Fibroblast of the aortic adventitia (primary cell): ENCODE data around the gene POLR2J. TPM values are rescaled to one million over a fixed set of nuclear protein-coding genes. Genes with fewer than 3 reads are reported as not detected.

ENCODE experiments used
- DNase-seq: peaks from one replicate; pipeline ENCODE4 v3.0.0-alpha.2; 2010; ENCODE audit warnings: low read depth
- H3K4me3 ChIP-seq: 2 replicates; pipeline ENCODE4 v1.5.1; 2011; ENCODE audit warnings: low read depth, mild to moderate bottlenecking, control low read depth, low read length, moderate library complexity
- CTCF ChIP-seq: IDR thresholded peaks from 2 replicates; pipeline ENCODE4 v1.5.1; 2011; ENCODE audit warnings: mild to moderate bottlenecking, low read length, control low read depth, inconsistent platforms; ENCODE audit not compliant: insufficient read depth
- total RNA-seq: library from RNA; depleted of rRNA; stranded (reverse); fragments of >200 nt; gene quantifications from 2 replicates; pipeline ENCODE4 v1.2.3, GENCODE V29; 2012; ENCODE audit warnings: low replicate concordance

Gene POLR2J
- total RNA-seq, 1 donor, result 34.0 TPM

GRCh38 chr7:102424787-102425218 is 53.9 kb downstream of the POLR2J start:
- TF ChIP-seq CTCF, result no peak
- H3K4me3 ChIP-seq, result no peak overlapping the region
- DNase-seq, result no peak

GRCh38 chr7:102424129-102424551 is 54.6 kb downstream of the POLR2J start:
- no peak for TF ChIP-seq CTCF
- H3K4me3 ChIP-seq, result no peak overlapping the region
- no peak for DNase-seq

Other genes starting within 250 kb of the POLR2J start
- 2.0 and 4.9 TPM in 2 replicates for gene SH2B2, start 192.1 kb downstream of the POLR2J start, total RNA-seq
- not detected in 2 replicates for gene SPDYE6, start 122.5 kb downstream of the POLR2J start, total RNA-seq
- 12.4 and 49.6 TPM in 2 replicates for gene PRKRIP1, start 82.6 kb downstream of the POLR2J start, total RNA-seq
- 31.8 and 44.1 TPM in 2 replicates for gene ORAI2, start 45.3 kb downstream of the POLR2J start, total RNA-seq
- 8.0 and 15.9 TPM in 2 replicates for gene ALKBH4, start 14.1 kb downstream of the POLR2J start, total RNA-seq
- gene LRWD1, start 13.9 kb downstream of the POLR2J start, total RNA-seq, result 18.6 and 35.7 TPM in 2 replicates
- gene RASA4B, start 38.9 kb upstream of the POLR2J start, total RNA-seq, result 4.6 TPM in 2 replicates
- 0.27 TPM in 1 of 2 replicates, not detected in the other for gene UPK3BL2, start 64.8 kb upstream of the POLR2J start, total RNA-seq
- gene SPDYE2, start 72.3 kb upstream of the POLR2J start, total RNA-seq, result 0.16 TPM in 1 of 2 replicates, not detected in the other
- 12.5 and 28.3 TPM in 2 replicates for gene POLR2J3, start 93.7 kb upstream of the POLR2J start, total RNA-seq
- gene RASA4, start 137.8 kb upstream of the POLR2J start, total RNA-seq, result 11.1 and 15.1 TPM in 2 replicates
- 1.5 and 3.2 TPM in 2 replicates for gene UPK3BL1, start 163.9 kb upstream of the POLR2J start, total RNA-seq
- 0.16 TPM in 1 of 2 replicates, not detected in the other for gene SPDYE2B, start 171.4 kb upstream of the POLR2J start, total RNA-seq
- gene POLR2J2, start 192.7 kb upstream of the POLR2J start, total RNA-seq, result 3.3 and 11.4 TPM in 2 replicates